WERI-Rb-1 (cell line): Measurements from ENCODE around the gene FN3K.

Experiments
- DNase-seq: peaks from one replicate; pipeline ENCODE4 v3.0.0-alpha.2; 2020
- H3K27ac ChIP-seq: fragments of 250-450 bp; sonication (Bioruptor Pico); 2 replicates; pipeline ENCODE4 v1.5.1; 2020; ENCODE audit warnings: mild to moderate bottlenecking, moderate library complexity
- H3K27me3 ChIP-seq: fragments of 250-450 bp; sonication (Bioruptor Pico); 2 replicates; pipeline ENCODE4 v1.5.1; 2021; ENCODE audit warnings: mild to moderate bottlenecking, low read depth, moderate library complexity; ENCODE audit not compliant: insufficient read depth, severe bottlenecking
- H3K36me3 ChIP-seq: fragments of 250-450 bp; sonication (Bioruptor Pico); 2 replicates; pipeline ENCODE4 v1.5.1; 2020; ENCODE audit warnings: mild to moderate bottlenecking, moderate library complexity
- H3K4me3 ChIP-seq: 2 replicates; pipeline ENCODE4 v1.5.1; 2011; ENCODE audit warnings: low read depth, mild to moderate bottlenecking, control low read depth, low read length
- H3K9me3 ChIP-seq: fragments of 250-450 bp; sonication (Bioruptor Pico); 2 replicates; pipeline ENCODE4 v1.5.1; 2021; ENCODE audit warnings: mild to moderate bottlenecking, moderate library complexity; ENCODE audit not compliant: severe bottlenecking
- CTCF ChIP-seq: IDR thresholded peaks from 2 replicates; pipeline ENCODE4 v1.5.1; 2011; ENCODE audit warnings: low read depth, mild to moderate bottlenecking, control low read depth, inconsistent platforms, low read length

FN3K gene

GRCh38 chr17:82798752-82799151 is 63.3 kb downstream of the FN3K start:
- Histone ChIP-seq H3K36me3 (peaks cover 75% of the 10 kb centered on the region), H3K4me3 (no peak overlapping the region), H3K27ac (no peak overlapping the region), H3K9me3 (peaks cover 3% of the 10 kb centered on the region), H3K27me3 (no peaks in the 10 kb centered on the region)
- no peak for DNase-seq
- no peak for TF ChIP-seq CTCF

- Histone ChIP-seq H3K9me3 (peaks cover 3% of the 10 kb centered on the region), H3K36me3 (peaks cover 73% of the 10 kb centered on the region), H3K4me3 (no peak overlapping the region), H3K27ac (no peak overlapping the region), H3K27me3 (no peaks in the 10 kb centered on the region)
- no peak for DNase-seq
- TF ChIP-seq CTCF, result no peak
These were observed 64.2 kb downstream of the FN3K start for GRCh38 chr17:82799591-82799990.
